Tibial nerve (tissue), 4 donors: ENCODE data around the gene ATG9B.

Experiments
- CTCF ChIP-seq, 5 experiments: fragments of 200-600 bp in 3 of 5; fragments of 450-650 bp in 2 of 5; sonication (generic) in 3 of 5; IDR thresholded peaks; one replicate each; pipeline ENCODE4 v1.5.1; 2016 to 2019; ENCODE audit warnings: antibody characterized with exemption in 5 of 5, mild to moderate bottlenecking in 3 of 5, moderate library complexity in 2 of 5
- EP300 ChIP-seq, 2 donors: sonication (generic); formaldehyde crosslinking; IDR thresholded peaks; one replicate each; pipeline ENCODE4 v1.6.1; 2017; ENCODE audit warnings: antibody characterized with exemption in 2 of 2, mild to moderate bottlenecking in 1 of 2
- POLR2A ChIP-seq, 2 donors: fragments of 450-650 bp; IDR thresholded peaks; one replicate each; pipeline ENCODE4 v1.6.1; 2017; ENCODE audit warnings: antibody characterized with exemption in 2 of 2, mild to moderate bottlenecking in 2 of 2, moderate library complexity in 2 of 2

GRCh38 chr7:151058781-151059366 lies 34.6 kb upstream of the ATG9B start:
- no peak for TF ChIP-seq CTCF (IDR thresholded peaks at IDR 0.05)
- no peak for TF ChIP-seq POLR2A (IDR thresholded peaks at IDR 0.05)
- no peak for TF ChIP-seq EP300 (IDR thresholded peaks at IDR 0.05)
